Measurements from ENCODE around the gene AKR1C1. TPM values are rescaled to one million over a fixed set of nuclear protein-coding genes. Genes with fewer than 3 reads are reported as not detected.
"Not testable (repeated sequence)": the region's sequence is repeated elsewhere in the genome, so short reads cannot be mapped to it uniquely, and the experiment has no call there.

Gene AKR1C1
- total RNA-seq, 2 experiments from 2014 or later: not detected

DNA sequence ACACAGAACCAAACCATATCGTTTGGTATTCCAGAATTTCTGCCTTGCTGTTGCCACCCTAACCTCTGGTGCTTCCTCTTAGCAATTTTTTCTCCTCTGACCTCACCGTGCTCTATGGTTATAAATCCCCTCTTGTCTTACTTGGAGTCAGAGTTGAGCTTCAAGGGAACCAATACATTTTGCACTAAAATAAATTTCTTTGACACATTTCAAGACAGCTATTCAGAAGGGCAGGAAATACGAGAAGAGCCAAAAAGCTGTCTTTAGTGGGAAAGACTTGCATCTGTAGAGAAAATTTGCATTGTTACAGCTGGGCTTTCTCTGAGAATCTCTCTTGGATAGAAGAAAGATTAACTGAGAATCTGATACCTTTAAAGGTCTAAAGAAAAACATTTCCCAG is 54.9 kb downstream of the AKR1C1 start:
- Histone ChIP-seq H3K4me3 (ENCODE audit: low read depth, low read length, poor library complexity, severe bottlenecking) (no peak overlapping the region), H3K79me2 (ENCODE audit: insufficient read depth, low read depth, low read length) (no peaks in the 10 kb centered on the region), H2AFZ (ENCODE audit: low read length) (no peak overlapping the region), H3K36me3 (ENCODE audit: insufficient read depth, low read length) (no peaks in the 10 kb centered on the region), H3K9me3 (ENCODE audit: low read length) (no peaks in the 10 kb centered on the region), H3K9me2 (ENCODE audit: insufficient read depth, low read length) (no peaks in the 10 kb centered on the region), H3K27ac (ENCODE audit: low read depth, low read length, poor library complexity, severe bottlenecking) (no peak overlapping the region), H4K20me1 (ENCODE audit: insufficient read depth, low read length) (no peaks in the 10 kb centered on the region), H3K4me1 (ENCODE audit: insufficient read depth, low read length, poor library complexity, severe bottlenecking) (no peaks in the 10 kb centered on the region), H3K4me2 (ENCODE audit: low read length) (no peak overlapping the region)
- CTCF ChIA-PET (ENCODE audit: unreplicated experiment): no interaction called here
- BruUV-seq (replicated peaks): no TSS peak
- TF ChIP-seq EZH2phosphoT487 (IDR thresholded peaks at IDR 0.05; ENCODE audit: borderline replicate concordance, low read depth, low read length) (no peak), CTCF (conservative IDR thresholded peaks at IDR 0.05; ENCODE audit: low read length) (no peak)
- intact Hi-C loops (cut with micrococcal nuclease; ENCODE audit: unreplicated experiment): no loop called here
- POLR2A ChIA-PET: no interaction called here
- no peak for DNase-seq (ENCODE audit: low spot score)

DNA sequence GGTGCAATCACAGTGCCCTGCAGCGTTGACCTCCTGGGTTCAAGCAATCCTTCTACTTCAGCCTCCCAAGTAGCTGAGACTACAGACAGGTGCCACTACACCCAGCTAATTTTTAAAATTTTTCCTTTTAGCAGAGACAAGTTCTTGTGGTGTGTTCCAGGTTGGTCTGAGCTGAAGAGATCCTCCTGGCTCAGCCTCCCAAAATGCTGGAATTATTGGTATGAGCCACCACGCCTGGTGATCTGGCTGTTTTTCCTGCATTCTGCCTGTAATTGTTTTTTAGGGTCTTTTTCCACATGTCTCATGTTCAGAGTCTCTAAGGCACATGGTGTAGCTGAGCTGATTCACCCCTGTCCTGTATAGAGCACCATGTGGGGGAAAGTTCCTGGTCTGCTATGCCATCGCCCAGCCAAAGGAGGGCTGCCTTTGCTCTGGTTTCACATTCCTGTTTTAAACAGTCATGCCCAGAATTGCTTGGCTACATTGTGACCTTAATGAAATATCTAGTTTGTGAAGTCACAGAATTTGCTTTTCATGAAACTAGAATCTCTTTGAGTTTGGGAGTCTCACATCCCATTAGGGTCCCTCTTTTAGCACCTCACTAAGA is 55.6 kb downstream of the AKR1C1 start:
- H3K79me2 ChIP-seq (ENCODE audit: insufficient read depth, low read depth, low read length); H3K27ac ChIP-seq (ENCODE audit: low read depth, low read length, poor library complexity, severe bottlenecking); H3K36me3 ChIP-seq (ENCODE audit: insufficient read depth, low read length); H3K4me2 ChIP-seq (ENCODE audit: low read length); DNase-seq (ENCODE audit: low spot score); CTCF ChIA-PET (ENCODE audit: unreplicated experiment); H3K9me2 ChIP-seq (ENCODE audit: insufficient read depth, low read length); H3K4me1 ChIP-seq (ENCODE audit: insufficient read depth, low read length, poor library complexity, severe bottlenecking); H2AFZ ChIP-seq (ENCODE audit: low read length); H4K20me1 ChIP-seq (ENCODE audit: insufficient read depth, low read length); H3K9me3 ChIP-seq (ENCODE audit: low read length); BruUV-seq (replicated peaks); H3K4me3 ChIP-seq (ENCODE audit: low read depth, low read length, poor library complexity, severe bottlenecking); POLR2A ChIA-PET; intact Hi-C loops (cut with micrococcal nuclease; ENCODE audit: unreplicated experiment): not testable (repeated sequence)

DNA sequence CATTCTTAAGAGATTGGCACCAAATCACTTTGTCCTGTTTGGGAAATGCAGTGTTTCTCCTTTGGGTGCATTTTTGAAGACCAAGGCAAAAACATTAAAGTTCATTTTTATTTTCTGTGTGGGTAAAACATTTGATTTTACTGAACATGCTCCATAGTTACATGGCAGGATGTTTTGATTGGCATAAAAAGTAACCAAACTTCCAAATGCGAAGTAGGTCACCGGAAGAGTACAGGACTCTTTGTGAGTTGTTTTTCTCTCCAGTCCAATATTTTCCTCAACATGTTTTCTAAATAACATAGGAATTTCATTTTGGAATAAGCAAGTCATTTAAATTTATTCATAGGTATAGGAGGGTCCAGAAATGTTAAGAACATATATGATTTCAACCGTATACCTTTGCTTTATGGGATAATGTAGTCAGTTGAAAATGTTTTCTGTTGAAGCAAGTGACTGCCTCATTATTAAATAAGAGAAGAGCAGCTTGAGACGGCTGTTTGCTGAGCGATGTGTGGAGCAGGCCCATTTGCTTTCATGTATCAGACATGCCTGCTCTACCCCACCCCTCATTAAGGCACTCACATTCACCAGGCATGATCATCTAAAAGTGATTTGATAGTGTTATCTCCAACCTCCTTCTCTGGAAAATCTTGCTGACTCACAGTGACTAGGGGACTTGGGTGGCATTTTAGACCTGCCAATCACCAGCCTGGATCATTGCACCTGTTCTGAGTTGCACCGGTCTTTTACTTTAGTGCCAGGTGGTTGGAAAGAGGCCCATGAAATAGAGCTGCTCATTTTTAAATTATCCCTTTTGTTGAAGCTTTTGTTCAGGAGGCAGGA is 56.8 kb downstream of the AKR1C1 start:
- DNase-seq (ENCODE audit: low spot score); H3K27ac ChIP-seq (ENCODE audit: low read depth, low read length, poor library complexity, severe bottlenecking); intact Hi-C loops (cut with micrococcal nuclease; ENCODE audit: unreplicated experiment); H3K4me1 ChIP-seq (ENCODE audit: insufficient read depth, low read length, poor library complexity, severe bottlenecking); CTCF ChIA-PET (ENCODE audit: unreplicated experiment); H4K20me1 ChIP-seq (ENCODE audit: insufficient read depth, low read length); H3K9me3 ChIP-seq (ENCODE audit: low read length); POLR2A ChIA-PET; BruUV-seq (replicated peaks); H3K4me2 ChIP-seq (ENCODE audit: low read length); H3K79me2 ChIP-seq (ENCODE audit: insufficient read depth, low read depth, low read length); H3K4me3 ChIP-seq (ENCODE audit: low read depth, low read length, poor library complexity, severe bottlenecking); H3K36me3 ChIP-seq (ENCODE audit: insufficient read depth, low read length); H2AFZ ChIP-seq (ENCODE audit: low read length); H3K9me2 ChIP-seq (ENCODE audit: insufficient read depth, low read length): not testable (repeated sequence)

DNA sequence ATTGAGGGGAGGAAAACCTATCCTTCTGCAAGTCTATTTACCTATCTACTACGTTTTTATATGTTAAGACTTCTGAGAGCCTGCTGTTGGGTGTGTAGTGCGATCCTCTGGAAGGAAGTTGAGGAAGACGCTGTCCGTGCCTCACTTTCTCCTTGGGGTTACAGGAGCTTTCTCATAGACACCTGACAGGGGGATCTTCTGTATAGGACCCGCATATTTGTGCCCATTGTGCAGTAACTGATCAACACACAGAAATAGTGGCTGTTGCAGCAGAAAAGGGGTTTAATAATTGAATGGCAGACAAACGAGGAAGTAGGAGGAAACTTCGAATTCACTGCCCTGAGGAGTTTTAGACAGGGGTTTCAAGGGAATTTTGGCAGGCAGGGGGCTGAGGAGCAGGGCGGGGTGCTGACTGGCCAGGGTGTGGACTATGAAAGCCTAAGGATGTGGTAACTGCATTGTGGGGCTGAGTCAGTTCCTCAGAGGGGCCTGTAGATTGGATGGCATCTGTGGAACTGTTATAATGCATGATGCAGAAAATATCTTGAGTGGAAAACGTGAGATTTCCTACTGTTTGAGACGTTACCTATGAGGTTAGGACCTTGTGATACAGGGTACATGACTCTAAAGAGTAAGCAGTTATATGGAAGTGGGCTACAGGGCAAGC is 58.5 kb downstream of the AKR1C1 start:
- POLR2A ChIA-PET; CTCF ChIA-PET (ENCODE audit: unreplicated experiment): not testable (repeated sequence)

More for the DNA sequence above, 58.5 kb downstream of the AKR1C1 start:
- H3K79me2 ChIP-seq (ENCODE audit: insufficient read depth, low read depth, low read length); H3K4me1 ChIP-seq (ENCODE audit: insufficient read depth, low read length, poor library complexity, severe bottlenecking); H2AFZ ChIP-seq (ENCODE audit: low read length); H3K36me3 ChIP-seq (ENCODE audit: insufficient read depth, low read length); intact Hi-C loops (cut with micrococcal nuclease; ENCODE audit: unreplicated experiment); BruUV-seq (replicated peaks); H3K9me3 ChIP-seq (ENCODE audit: low read length); H4K20me1 ChIP-seq (ENCODE audit: insufficient read depth, low read length); H3K4me3 ChIP-seq (ENCODE audit: low read depth, low read length, poor library complexity, severe bottlenecking); H3K4me2 ChIP-seq (ENCODE audit: low read length); DNase-seq (ENCODE audit: low spot score); H3K27ac ChIP-seq (ENCODE audit: low read depth, low read length, poor library complexity, severe bottlenecking); H3K9me2 ChIP-seq (ENCODE audit: insufficient read depth, low read length): not testable (repeated sequence)

All from OCI-LY7 (cell line).